ENCODE data around the gene CACNA1C.

CACNA1C gene

DNA sequence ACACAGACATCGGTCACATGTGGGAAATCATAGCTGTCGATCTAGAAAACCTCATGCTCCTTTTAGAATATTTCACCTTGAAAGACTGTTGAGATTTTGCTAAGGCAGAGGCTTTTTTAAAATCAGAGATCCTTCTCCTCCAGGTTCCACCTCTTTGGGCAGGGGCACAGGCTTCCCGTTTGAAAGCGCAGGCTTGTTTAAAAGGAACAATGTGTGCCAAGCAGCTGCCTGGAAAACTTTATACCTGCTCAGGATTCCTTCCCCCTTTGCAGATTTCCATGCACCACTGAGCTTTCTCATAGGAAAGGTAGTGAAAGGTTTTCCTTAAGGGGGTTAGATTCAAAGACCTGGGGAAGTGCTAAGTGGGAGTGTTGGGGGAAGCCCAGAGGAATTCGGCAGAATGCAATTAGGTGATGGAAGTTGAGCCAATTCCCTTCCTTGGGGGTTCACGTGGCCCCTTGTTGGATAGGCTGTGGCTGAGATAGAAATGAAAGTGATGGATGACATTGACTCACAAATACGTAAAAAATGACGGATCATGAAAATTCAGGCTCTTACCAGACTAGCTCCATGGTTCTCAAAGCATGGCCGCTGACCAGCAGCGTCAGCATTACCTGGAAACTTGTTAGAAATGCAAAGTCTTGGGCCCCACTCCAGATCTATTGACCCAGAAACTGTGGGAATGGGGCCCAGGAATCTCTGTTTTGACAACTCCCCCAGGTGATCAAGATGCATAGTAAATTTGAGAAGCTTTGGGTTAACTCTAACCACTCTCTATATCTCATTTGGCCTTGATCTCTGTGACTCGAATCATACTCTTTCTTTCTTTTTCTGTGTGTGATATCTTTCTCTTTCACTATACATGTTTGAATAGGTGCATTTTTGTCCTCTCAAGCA is 460.6 kb downstream of the CACNA1C start:
- DNase-seq (ENCODE audit: low read depth in 2 of 2) = no peak

DNA sequence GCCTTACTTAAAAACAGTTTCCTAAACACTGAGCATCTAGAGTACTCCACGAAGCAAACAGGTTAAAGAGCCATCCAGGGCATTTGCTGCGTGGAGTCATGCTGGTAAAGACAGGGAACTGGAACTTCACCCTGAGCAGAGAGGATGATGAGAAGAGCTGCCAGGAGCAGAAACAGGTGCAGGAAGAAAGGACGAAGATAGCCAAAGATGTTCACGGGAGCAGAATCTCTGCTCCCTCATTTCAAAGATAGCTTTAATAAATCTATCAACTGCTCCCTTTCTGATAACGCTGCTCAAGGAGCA is 461.2 kb downstream of the CACNA1C start:
- no peak for DNase-seq (ENCODE audit: low read depth in 2 of 2)

DNA sequence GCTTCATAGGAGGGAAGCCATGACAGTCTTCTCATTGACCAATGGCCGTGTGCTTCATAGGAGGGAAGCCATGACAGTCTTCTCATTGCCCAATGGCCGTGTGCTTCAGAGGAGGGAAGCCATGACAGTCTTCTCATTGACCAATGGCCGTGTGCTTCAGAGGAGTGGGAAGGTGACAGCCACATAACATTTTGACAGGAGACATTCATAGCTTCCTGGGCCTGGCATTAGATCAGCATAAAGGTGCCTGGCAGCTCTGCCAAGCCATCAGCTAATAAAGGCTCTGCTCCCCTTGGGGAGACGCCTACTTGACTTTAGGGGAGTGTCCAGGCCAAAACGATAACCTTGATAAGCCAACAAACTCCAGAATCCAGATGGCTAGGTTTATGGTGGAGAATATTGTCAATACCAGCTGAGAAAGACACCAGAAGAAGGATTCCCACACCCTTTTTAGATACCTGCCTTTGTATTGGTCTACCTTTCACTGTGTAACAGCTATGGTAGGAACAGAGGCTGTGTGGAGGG is 468.0 kb downstream of the CACNA1C start:
- no peak for DNase-seq (ENCODE audit: low read depth in 2 of 2)

DNA sequence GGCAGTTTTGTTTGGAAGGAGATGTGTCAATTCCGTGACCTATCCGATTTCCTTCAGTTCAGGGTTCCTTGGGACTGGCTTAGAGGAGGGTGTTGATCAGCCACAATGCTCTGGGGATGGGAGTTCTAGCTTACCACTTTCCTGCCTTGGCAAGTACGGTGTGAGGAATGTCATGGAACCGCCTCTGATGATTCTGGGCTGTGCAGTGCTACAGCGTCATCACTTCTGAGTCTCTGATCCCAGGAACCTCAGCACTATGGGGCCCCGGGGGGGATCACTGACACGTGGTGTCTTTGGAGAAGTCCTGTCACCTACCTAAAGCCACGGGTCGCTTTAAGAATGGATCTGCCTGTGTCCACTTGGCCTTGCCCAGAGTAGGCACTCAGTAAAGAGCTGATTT is 470.5 kb downstream of the CACNA1C start:
- DNase-seq (ENCODE audit: low read depth in 2 of 2) = no peak

DNA sequence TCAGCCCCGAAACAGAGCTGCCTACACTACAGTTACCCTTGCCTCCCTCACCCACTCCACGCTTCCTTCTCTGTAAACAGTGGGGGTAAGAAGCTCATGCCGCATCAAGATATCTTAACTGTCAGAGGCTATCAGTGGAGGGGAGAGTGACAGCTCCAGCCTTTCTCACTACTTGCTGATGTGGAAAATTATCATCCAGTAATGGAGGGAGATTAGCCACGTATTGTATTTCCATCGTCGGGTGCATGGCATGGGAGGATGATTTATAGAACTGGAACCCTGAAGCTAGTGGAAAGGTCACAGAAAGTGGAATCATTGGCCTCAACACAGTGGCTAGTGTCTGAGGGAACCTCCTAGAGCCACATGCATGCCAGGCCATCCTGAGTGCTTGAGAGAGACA is 471.1 kb downstream of the CACNA1C start:
- DNase-seq (ENCODE audit: low read depth in 2 of 2) = no peak

DNA sequence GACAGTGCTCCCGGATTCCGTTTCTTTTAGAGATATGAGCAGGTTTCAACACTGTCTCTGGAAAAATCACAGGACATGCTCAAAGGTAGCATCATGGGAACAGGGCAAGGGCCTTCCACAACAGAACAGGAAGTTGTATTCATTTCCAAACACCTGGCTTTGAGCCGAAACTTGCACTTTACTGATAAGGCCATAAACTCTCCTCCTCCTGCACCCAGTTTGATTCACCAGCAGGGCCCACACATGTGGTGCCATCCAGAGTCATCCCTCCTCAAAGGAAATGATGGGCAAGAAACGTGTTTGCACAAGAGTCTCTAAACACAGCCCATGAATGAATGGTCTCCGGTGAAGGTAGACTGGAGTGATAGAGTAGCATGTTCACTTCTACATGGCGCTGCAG is 473.6 kb downstream of the CACNA1C start:
- DNase-seq (ENCODE audit: low read depth in 2 of 2) = no peak

DNA sequence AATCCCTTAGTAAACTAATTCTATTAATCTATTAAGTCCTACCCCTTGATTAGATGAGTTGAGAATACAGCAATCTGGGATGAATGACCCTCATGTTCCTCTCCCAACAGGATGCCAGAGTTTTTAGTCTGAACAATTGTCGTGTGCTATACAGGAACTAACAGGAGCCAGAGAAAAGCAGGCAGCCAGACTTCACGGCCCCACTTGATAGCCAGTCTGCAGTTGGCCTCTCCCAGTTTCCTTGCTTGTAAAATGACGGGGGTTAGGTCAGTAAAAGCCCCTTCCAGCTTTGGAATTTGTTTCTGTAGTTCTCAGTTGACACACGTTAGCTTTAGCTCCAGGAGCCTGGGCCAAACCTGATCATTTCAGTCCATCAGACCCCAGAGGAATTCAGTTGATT is 475.2 kb downstream of the CACNA1C start:
- no peak for DNase-seq (ENCODE audit: low read depth in 2 of 2)

DNA sequence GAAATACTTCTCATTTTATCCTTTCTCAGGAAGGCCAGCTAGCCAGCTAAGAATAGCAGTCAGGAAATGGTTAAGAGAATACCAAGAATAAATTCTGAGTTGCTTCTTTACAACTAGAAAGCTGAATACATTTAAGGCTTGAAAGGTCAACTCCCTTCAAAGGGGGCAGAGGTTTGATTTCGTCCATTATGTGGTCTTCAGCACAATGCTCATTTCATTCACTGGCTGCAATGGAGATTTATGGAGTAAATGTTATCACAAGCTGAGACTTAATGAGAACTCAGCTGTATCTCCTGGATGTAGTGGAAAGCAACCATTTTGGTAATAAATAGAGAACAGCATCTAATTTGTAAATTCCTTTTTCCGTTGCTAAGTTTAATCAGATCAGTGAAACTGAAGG is 477.0 kb downstream of the CACNA1C start:
- DNase-seq (ENCODE audit: low read depth in 2 of 2) = no peak

DNA sequence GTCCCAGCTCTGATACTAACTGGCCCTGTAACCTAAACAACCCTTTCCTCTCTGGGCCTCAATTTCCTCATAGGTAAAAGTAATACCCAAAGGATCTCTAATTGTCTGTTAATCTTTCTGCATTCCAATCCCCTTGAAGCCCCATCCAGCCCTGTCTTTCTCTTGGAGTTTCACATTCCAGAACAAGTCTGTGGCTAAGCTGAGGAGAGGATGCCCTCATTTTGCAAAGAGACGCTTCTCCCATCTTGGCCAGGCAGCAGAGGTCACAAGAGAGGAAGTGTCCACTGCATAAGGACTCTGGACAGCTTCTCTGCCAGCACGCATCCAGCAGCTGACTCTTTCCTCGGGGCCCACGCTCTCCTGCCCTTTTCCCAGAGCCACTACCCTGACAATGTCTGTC is 478.6 kb downstream of the CACNA1C start:
- DNase-seq (ENCODE audit: low read depth in 2 of 2) = no peak

DNA sequence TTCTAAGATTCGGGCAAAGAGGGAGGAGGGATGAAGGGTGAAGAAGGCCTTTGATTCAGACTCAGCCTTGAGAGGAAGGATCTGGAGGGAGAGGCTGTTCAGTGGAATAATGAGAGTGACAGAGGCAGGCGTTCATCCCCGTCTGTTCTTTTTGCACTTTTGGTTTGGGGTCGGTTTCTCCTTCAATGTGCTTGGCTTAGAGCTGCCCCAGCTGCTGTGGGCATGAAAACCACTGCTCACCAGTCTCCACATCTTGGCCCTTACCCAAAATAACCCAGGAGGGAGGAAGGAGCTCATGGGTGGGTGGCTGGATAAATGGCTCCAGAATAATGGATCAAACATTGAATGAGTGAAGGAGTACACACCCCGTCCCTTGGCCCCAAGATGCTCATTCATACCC is 480.2 kb downstream of the CACNA1C start:
- no peak for DNase-seq (ENCODE audit: low read depth in 2 of 2)

DNA sequence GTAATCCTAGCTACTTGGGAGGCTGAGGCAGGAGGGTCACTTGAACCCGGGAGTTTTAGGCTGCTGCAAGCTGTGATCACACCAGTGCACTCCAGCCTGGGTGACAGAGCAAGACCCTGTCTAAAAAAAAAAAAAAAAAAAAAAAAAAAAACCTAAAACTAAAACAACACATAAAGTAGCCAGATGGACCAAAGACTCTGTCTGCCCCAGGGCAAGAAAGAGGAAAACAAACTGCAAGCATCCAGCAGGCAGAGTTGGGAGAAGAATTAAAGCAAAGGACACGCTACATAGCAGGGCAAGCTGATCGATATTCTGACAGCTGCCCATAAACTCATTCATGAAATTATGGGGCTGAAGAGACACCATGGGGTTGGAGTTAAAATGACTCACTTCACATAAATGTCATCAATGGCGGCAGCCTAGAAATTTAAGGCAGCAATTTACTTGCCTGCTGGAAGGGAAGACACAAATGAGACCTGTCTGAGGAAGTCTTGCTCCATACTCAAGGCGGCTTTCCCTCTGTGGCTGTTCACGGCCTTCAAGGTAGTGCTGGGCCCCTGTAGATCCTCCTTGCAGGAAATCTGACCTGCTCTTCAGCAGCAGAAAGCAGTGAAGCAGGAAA is 482.9 kb downstream of the CACNA1C start:
- no peak for DNase-seq (ENCODE audit: low read depth in 2 of 2)

DNA sequence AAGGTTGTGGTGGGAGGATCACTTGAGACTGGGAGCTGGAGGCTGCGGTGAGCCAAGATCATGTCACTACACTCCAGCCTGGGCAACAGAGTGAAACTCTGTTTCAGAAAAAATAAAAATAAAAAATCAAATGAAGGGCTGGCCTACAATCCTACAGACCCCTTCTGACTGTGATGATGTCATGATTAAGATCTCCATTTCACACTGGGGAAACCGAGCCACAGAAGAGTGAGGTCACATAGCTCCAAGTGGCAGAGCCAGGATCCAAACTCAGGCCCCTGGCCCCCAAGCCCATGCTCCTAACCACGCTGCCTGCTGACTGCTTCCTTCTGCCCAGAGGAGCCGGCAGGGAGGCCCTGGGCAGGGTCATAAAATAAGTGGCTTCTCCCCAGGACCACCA is 483.9 kb downstream of the CACNA1C start:
- DNase-seq (ENCODE audit: low read depth in 2 of 2) = no peak

DNA sequence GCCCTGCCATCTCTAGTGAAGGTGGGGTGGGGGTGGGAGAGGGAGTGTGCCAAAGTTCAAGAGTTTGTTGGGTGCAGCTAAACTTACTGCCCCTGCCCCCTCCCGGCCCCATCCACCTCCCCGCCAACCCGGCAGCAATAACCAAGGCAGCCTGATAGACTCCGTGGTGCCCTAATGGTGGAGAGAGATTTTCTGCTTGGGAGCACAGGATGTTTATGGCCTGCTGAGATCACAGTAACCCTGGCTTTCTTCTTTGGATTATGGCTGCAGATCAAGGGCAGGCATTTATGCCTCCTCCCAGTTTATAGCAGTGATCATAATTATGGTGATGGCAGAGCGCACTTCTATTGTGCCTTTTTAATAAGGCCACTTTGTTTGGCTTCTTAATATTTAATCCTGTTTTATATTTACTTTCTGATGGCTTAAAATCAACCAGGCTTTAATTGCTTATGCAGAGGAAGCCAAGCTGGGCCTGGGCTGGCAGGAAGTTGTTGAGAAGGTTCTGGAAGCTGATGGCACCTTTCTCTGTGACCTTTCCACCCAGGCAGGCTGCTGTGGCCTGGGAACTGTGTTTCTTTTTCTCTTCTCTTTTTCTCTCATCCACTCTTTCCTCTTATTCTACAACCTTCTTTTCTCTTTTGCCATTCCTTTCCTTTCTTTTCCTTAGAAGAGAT is 485.2 kb downstream of the CACNA1C start:
- no peak for DNase-seq (ENCODE audit: low read depth in 2 of 2)

DNA sequence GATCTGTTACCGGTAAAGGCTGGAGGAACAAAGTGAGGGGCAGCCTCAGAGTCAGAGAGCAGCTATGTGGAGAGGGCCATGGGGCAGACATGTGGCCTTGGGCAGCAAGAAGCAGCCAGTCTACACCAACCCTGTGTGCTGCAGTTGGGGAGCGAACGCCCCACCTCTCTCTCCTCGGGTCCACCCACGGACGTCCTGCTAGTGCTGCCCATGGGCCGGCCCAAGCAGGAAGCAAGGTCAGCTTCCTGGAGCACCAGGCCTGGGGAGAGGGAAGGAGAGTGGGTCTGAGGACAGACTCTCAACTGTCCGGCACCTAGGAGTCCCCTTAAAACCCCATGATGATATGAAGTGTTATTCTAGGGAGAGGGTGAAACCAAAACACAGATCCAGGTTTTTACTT is 487.2 kb downstream of the CACNA1C start:
- no peak for DNase-seq (ENCODE audit: low read depth in 2 of 2)

DNA sequence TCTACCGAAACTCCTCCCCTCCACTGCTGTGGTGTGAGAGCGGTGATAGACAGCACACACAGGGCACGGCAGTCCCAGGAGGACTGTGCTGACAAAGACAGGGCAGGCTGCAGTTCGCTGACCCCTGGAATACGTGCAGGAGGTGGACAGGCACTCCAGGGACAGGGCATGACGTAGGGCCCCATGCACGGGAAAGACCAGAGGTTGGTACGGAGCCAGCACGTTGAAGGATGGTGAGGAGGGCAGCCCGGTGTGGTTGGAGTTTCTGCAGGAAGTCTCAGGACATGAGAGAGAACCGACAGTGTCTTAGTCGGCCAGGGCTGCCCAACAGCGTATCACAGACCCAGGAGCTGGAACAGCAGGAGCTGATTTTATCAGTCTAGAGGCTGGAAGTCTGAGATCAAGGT is 487.8 kb downstream of the CACNA1C start:
- no peak for DNase-seq (ENCODE audit: low read depth in 2 of 2)

DNA sequence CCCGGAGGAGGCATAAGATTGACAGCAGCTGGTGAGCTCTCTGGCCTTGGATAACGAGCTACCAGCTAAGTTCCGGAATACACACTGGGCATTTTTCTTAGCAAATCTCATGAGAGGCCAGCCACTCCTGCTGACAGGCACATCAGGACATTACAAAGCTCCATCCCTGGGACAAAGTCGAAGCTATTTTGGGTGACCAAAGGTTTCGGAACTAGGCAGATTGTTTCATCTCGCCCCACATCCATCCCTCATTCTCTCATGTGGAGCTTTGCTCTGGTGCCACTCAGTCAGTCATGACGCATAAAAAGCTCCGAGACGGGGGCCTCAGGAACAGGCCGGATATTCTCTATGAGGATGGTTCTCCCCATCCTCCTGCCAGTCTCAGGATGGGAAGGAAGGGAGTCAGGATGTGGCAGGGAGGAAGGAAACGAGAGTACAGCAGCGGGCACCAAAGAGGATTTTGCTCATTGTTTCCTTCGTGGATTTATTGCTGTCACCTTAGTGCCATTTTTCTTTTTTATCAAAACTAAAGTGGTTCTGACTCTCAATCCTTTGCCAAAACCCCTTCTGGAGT is 488.9 kb downstream of the CACNA1C start:
- DNase-seq (ENCODE audit: low read depth in 2 of 2) = no peak

DNA sequence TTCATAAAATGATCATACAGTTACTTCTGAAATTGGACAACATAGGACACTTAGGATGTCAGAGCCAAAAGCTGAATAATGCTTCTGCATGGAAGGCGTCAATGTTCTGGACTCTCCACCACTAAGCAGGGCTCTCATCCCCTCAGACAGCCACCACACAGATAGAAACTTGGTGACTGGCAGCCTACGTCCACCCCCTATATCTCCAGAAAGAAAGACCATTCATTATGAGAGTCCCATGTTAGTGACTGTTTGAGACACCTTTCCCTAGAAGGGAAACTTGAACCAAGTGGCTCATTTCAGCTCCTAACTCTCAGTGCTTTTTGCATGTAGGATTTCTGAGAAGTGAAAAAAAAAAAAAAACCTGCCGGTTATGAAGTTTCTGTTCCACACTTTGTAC is 491.0 kb downstream of the CACNA1C start:
- no peak for DNase-seq (ENCODE audit: low read depth in 2 of 2)

DNA sequence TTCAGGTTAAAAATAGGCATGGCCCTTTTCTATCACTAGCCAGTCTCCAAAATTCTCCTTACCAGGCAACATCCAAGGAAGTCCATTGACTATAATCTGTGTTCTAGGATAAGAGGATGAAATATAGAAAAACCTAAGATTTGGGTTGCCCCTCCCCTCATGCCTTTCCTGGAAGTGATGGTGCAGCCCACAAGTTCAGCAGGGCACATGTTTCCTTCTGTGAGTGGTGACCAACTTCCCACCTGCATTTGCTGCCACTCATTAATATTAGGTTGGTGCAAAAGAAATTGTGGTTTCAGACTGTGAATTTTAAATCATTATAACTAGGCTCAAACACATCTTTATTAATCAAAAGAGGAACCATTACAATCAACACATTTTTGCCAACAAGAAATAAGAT is 491.4 kb downstream of the CACNA1C start:
- no peak for DNase-seq (ENCODE audit: low read depth in 2 of 2)

DNA sequence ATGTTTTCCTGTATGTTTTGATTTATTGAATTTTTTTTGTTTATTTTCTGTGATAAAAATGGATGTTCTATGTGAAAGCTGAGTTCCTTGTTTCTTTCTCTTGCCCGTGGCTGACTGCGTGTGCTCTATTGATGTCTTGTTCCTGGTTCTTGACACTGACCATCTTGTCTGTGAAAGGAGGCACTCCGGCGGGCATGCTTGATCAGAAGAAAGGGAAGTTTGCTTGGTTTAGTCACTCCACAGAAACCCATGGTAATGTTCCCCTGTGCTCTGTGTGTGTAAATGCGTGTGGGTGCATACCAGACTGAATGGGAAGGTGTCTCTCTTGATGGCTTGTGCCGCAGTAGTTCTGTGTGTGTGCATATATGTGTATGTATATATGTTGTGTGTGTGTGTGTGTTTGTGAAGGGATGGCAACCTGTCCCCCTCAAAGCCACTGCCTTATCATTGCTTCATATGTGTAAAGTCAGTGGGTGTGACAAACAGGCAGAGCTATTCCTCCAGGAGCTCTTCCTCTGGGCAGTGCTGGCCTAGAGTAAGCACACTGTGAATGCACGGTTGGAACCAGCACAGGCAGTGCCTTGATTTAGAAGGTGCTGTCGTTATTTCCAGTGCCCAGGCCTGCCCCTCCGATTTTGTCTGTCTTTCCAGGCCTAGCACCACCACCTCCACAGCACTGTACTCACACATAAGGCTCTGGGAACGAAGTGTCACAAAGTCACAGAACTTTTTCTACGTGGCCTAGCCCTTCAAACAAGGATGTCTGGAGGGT is 494.7 kb downstream of the CACNA1C start:
- DNase-seq (ENCODE audit: low read depth in 2 of 2) = no peak

DNA sequence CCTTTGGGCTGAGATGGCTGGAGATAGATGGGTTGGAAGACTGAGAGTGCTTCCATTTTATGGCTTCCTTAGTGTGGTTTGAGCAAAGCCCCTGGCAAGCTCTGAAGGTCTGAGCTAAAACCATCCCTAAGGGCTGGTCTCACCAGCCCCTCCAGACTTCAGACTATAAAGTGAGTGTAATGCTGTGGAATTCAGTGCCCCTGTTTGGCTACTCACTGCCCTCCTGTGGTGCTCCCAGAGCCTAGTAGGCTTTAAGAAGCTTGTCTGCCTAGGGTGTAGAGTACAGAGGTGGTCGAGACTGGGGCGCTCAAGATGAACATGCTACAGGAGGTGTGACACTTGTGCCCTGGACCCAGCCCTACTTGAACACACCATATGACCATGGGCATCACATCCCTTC is 495.3 kb downstream of the CACNA1C start:
- DNase-seq (ENCODE audit: low read depth in 2 of 2) = no peak

DNA sequence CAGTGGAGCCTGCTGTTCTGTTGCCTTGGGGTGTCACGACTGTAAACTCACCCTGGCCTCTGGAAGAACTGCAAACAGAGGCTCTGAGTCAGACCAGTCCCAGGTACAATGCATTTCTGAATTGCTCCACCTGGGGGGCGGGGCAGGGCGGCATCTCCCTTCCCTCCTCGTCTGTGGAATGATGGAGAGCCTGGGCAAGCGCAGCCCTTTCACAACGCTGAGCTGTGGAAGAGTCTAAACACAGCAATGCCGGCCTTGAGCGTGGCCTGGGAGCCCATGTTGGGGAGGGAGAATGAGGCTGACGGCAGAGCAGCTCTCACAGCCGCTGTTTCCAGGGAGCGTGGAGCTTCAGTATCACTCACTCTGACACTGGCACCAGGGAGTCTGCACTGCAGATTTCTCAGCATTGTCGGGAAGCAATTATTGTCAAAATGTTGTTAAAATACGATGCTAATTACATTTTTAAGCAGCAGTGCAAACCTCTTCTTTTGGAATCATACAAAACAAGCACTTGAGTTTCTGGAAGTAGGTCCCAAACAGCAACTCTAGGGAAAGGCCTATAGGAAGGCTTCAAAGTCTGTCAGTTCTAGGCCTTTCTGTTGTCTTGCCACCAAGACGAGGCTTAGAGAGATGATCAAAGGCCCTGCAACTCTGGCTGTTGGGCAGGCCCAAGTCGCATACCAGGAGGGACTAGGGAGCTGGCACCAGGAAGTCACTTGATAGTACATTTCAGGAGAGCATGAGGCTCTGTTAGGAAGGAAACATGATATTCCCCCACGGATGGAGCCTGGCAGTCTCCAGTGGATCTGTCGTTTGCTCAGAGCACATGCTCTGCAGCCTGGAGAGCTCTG is 498.0 kb downstream of the CACNA1C start:
- DNase-seq (ENCODE audit: low read depth in 2 of 2) = no peak
